ENCODE results near the gene ZNF496. TPM values are rescaled to one million over a fixed set of nuclear protein-coding genes. Genes with fewer than 3 reads are reported as not detected.
"Not testable (repeated sequence)": the region's sequence is repeated elsewhere in the genome, so short reads cannot be mapped to it uniquely, and the experiment has no call there.

Gene ZNF496
- total and polyA plus RNA-seq, 7 experiments from 2014 or later: 9.2 to 25.1 (median 10.5) TPM

GRCh38 chr1:247289274-247289892, 42.3 kb downstream of the ZNF496 start:
- DNase-seq; ATAC-seq; H3K27ac Mint-ChIP-seq; intact Hi-C loops (cut with micrococcal nuclease); H3K4me3 ChIP-seq (ENCODE audit: low read length); H3K27ac ChIP-seq (ENCODE audit: low read depth, low read length); CTCF ChIA-PET; H3K27me3 ChIP-seq (ENCODE audit: control insufficient read depth in 2 of 2, insufficient read depth in 2 of 2, low read length in 2 of 2); H3K4me3 Mint-ChIP-seq; POLR2A ChIA-PET; H3K4me1 ChIP-seq (ENCODE audit: control insufficient read depth in 2 of 2, insufficient read depth in 2 of 2, low read length in 2 of 2); H3K36me3 ChIP-seq (ENCODE audit: control insufficient read depth in 2 of 3, insufficient read depth in 3 of 3, low read length in 3 of 3); H3K27me3 Mint-ChIP-seq; H3K4me1 Mint-ChIP-seq; H3K9me3 ChIP-seq (ENCODE audit: control insufficient read depth in 2 of 3, low read length in 3 of 3): not testable (repeated sequence)
- H3K9me3 Mint-ChIP-seq: peaks cover 9 to 32% (median 21%) of the 10 kb centered on the region in 11 donors
- H3K36me3 Mint-ChIP-seq: peaks cover 0 to 26% (median 17%) of the 10 kb centered on the region in 5 donors

- intact Hi-C loops (cut with micrococcal nuclease): no loop called here
Measured at GRCh38 chr1:247288341-247288740, 43.3 kb downstream of the ZNF496 start.

GRCh38 chr1:247287460-247287859, 44.2 kb downstream of the ZNF496 start:
- Mint-ChIP-seq H3K27ac (no peak overlapping the region), H3K9me3 (peaks cover 9 to 32% (median 21%) of the 10 kb centered on the region in 11 donors), H3K4me1 (peaks cover 0 to 5% (median 0%) of the 10 kb centered on the region in 7 donors), H3K27me3 (no peaks in the 10 kb centered on the region), H3K36me3 (peaks cover 0 to 26% (median 18%) of the 10 kb centered on the region in 5 donors), H3K4me3 (no peak overlapping the region)
- Histone ChIP-seq H3K4me1 (ENCODE audit: control insufficient read depth in 2 of 2, insufficient read depth in 2 of 2, low read length in 2 of 2) (no peaks in the 10 kb centered on the region), H3K27me3 (ENCODE audit: control insufficient read depth in 2 of 2, insufficient read depth in 2 of 2, low read length in 2 of 2) (no peaks in the 10 kb centered on the region), H3K27ac (ENCODE audit: low read depth, low read length) (no peak overlapping the region), H3K36me3 (ENCODE audit: control insufficient read depth in 2 of 3, insufficient read depth in 3 of 3, low read length in 3 of 3) (no peaks in the 10 kb centered on the region), H3K4me3 (ENCODE audit: low read length) (no peak overlapping the region), H3K9me3 (ENCODE audit: control insufficient read depth in 2 of 3, low read length in 3 of 3) (no peaks in the 10 kb centered on the region)
- intact Hi-C loops (cut with micrococcal nuclease): no loop called here
- ATAC-seq: no peak
- POLR2A ChIA-PET: no interaction called here
- DNase-seq: no peak
- CTCF ChIA-PET: no interaction called here

More at GRCh38 chr1:247288341-247288740, 43.3 kb downstream of the ZNF496 start:
- POLR2A ChIA-PET: no interaction called here
- Histone ChIP-seq H3K36me3 (ENCODE audit: control insufficient read depth in 2 of 3, insufficient read depth in 3 of 3, low read length in 3 of 3) (no peaks in the 10 kb centered on the region), H3K4me1 (ENCODE audit: control insufficient read depth in 2 of 2, insufficient read depth in 2 of 2, low read length in 2 of 2) (no peaks in the 10 kb centered on the region), H3K27me3 (ENCODE audit: control insufficient read depth in 2 of 2, insufficient read depth in 2 of 2, low read length in 2 of 2) (no peaks in the 10 kb centered on the region), H3K9me3 (ENCODE audit: control insufficient read depth in 2 of 3, low read length in 3 of 3) (no peaks in the 10 kb centered on the region), H3K4me3 (ENCODE audit: low read length) (no peak overlapping the region), H3K27ac (ENCODE audit: low read depth, low read length) (no peak overlapping the region)
- Mint-ChIP-seq H3K4me1 (peaks cover 0 to 5% (median 0%) of the 10 kb centered on the region in 7 donors), H3K9me3 (peaks cover 9 to 32% (median 21%) of the 10 kb centered on the region in 11 donors), H3K27ac (no peak overlapping the region), H3K4me3 (no peak overlapping the region), H3K36me3 (peaks cover 0 to 26% (median 18%) of the 10 kb centered on the region in 5 donors), H3K27me3 (no peaks in the 10 kb centered on the region)
- CTCF ChIA-PET: no interaction called here
- ATAC-seq: no peak
- no peak for DNase-seq

GRCh38 chr1:247286134-247286670, 45.5 kb downstream of the ZNF496 start:
- DNase-seq (no peak), ATAC-seq (no peak)
- H3K4me3 Mint-ChIP-seq: no peak overlapping the region
- no peaks in the 10 kb centered on the region for H3K9me3 ChIP-seq (ENCODE audit: control insufficient read depth in 2 of 3, low read length in 3 of 3)
- H3K4me1 ChIP-seq (ENCODE audit: control insufficient read depth in 2 of 2, insufficient read depth in 2 of 2, low read length in 2 of 2): no peaks in the 10 kb centered on the region
- H3K27me3 Mint-ChIP-seq: no peaks in the 10 kb centered on the region
- H3K27ac Mint-ChIP-seq: no peak overlapping the region
- H3K4me3 ChIP-seq (ENCODE audit: low read length): no peak overlapping the region
- no peak overlapping the region for H3K27ac ChIP-seq (ENCODE audit: low read depth, low read length)
- H3K36me3 Mint-ChIP-seq: peaks cover 0 to 26% (median 18%) of the 10 kb centered on the region in 5 donors
- no peaks in the 10 kb centered on the region for H3K27me3 ChIP-seq (ENCODE audit: control insufficient read depth in 2 of 2, insufficient read depth in 2 of 2, low read length in 2 of 2)
- H3K4me1 Mint-ChIP-seq: no peaks in the 10 kb centered on the region
- ChIA-PET CTCF (no interaction called here), POLR2A (no interaction called here)
- peaks cover 9 to 32% (median 21%) of the 10 kb centered on the region in 11 donors for H3K9me3 Mint-ChIP-seq
- intact Hi-C loops (cut with micrococcal nuclease): no loop called here
- H3K36me3 ChIP-seq (ENCODE audit: control insufficient read depth in 2 of 3, insufficient read depth in 3 of 3, low read length in 3 of 3): no peaks in the 10 kb centered on the region

- ATAC-seq: no peak
- Mint-ChIP-seq H3K4me1 (no peaks in the 10 kb centered on the region), H3K4me3 (no peak overlapping the region), H3K9me3 (peaks cover 0 to 12% (median 8%) of the 10 kb centered on the region in 11 donors), H3K27me3 (no peaks in the 10 kb centered on the region), H3K27ac (no peak overlapping the region), H3K36me3 (peaks cover 0 to 13% (median 5%) of the 10 kb centered on the region in 5 donors)
- Histone ChIP-seq H3K27me3 (ENCODE audit: control insufficient read depth in 2 of 2, insufficient read depth in 2 of 2, low read length in 2 of 2) (no peaks in the 10 kb centered on the region), H3K27ac (ENCODE audit: low read depth, low read length) (no peak overlapping the region), H3K9me3 (ENCODE audit: control insufficient read depth in 2 of 3, low read length in 3 of 3) (no peaks in the 10 kb centered on the region), H3K4me1 (ENCODE audit: control insufficient read depth in 2 of 2, insufficient read depth in 2 of 2, low read length in 2 of 2) (no peaks in the 10 kb centered on the region), H3K36me3 (ENCODE audit: control insufficient read depth in 2 of 3, insufficient read depth in 3 of 3, low read length in 3 of 3) (no peaks in the 10 kb centered on the region), H3K4me3 (ENCODE audit: low read length) (no peak overlapping the region)
- intact Hi-C loops (cut with micrococcal nuclease): no loop called here
- POLR2A ChIA-PET: no interaction called here
- CTCF ChIA-PET: no interaction called here
- DNase-seq: no peak
Measured at GRCh38 chr1:247281001-247281574, 50.6 kb downstream of the ZNF496 start.

- CTCF ChIA-PET: no interaction called here
- POLR2A ChIA-PET: no interaction called here
- intact Hi-C loops (cut with micrococcal nuclease): no loop called here
- Mint-ChIP-seq H3K4me1 (no peaks in the 10 kb centered on the region), H3K27ac (no peak overlapping the region), H3K4me3 (no peak overlapping the region), H3K27me3 (peaks cover 0 to 5% (median 0%) of the 10 kb centered on the region in 5 donors), H3K9me3 (peaks cover 2 to 26% (median 8%) of the 10 kb centered on the region in 11 donors), H3K36me3 (peaks cover 0 to 14% (median 7%) of the 10 kb centered on the region in 5 donors)
- Histone ChIP-seq H3K27me3 (ENCODE audit: control insufficient read depth in 2 of 2, insufficient read depth in 2 of 2, low read length in 2 of 2) (no peaks in the 10 kb centered on the region), H3K9me3 (ENCODE audit: control insufficient read depth in 2 of 3, low read length in 3 of 3) (no peaks in the 10 kb centered on the region), H3K4me3 (ENCODE audit: low read length) (no peak overlapping the region), H3K27ac (ENCODE audit: low read depth, low read length) (no peak overlapping the region), H3K36me3 (ENCODE audit: control insufficient read depth in 2 of 3, insufficient read depth in 3 of 3, low read length in 3 of 3) (no peaks in the 10 kb centered on the region), H3K4me1 (ENCODE audit: control insufficient read depth in 2 of 2, insufficient read depth in 2 of 2, low read length in 2 of 2) (no peaks in the 10 kb centered on the region)
- ATAC-seq (no peak), DNase-seq (no peak)
Measured at GRCh38 chr1:247277191-247277590, 54.5 kb downstream of the ZNF496 start.
